Activated gamma-delta T cell treated with Interleukin-2 at 50 U/mL for 16 hours (primary cell): Measurements from ENCODE around the gene BORCS8.
"Not testable (repeated sequence)": the region's sequence is repeated elsewhere in the genome, so short reads cannot be mapped to it uniquely, and the experiment has no call there.

Experiments used
- DNase-seq: peaks from one replicate; pipeline ENCODE4 v3.0.0-alpha.2; 2020

BORCS8 gene

DNA sequence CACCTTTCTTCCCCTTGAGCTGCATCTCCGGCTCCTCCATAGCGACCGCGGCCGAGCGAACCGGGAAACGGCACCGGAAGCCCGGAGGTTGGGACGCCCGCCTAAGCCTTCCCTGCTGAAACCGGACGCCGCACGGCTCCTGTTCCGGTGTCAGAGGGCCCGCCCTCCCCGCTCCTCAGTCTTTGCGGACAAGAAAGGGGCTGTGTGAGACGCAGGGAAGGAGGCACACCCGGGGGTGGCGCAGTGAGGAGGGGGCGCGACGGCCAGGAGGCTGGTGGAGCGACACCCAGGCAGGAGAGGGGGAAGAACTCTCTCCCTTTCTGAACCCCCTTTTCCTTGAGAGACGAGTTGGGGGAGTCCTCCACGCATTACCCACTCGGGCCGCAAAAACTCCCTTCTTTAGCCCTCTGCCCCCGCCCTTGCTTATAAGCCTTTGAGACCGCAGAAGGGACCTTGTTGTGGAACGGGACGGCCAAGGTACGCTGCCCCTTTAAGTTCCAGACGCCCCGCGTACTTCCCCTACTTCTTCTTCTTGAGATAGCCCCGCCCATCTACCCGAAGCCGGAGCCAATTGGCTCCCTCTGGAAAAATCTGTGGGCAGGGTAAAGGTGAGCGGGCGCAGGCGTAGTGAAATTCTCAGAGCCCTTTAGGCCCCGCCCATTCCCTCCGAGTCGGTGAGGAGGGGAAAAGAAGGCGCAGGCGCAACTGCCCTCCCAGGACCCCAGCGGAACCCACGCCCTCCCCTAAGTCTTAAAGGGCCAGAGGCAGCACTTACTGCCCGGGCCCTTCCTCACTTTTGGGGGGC is at the start of gene BORCS8, which contains the start of gene RFXANK:
BORCS8 (minus strand) TSS at position 75 of the 805 bp plus-strand sequence; CDS start at position 40, 35 bp downstream.
RFXANK (plus strand) TSS at position 181 of the 805 bp plus-strand sequence. CDS start 1,689 bp downstream, outside the sequence.
- DNase-seq, result peak; percentile 98

DNA sequence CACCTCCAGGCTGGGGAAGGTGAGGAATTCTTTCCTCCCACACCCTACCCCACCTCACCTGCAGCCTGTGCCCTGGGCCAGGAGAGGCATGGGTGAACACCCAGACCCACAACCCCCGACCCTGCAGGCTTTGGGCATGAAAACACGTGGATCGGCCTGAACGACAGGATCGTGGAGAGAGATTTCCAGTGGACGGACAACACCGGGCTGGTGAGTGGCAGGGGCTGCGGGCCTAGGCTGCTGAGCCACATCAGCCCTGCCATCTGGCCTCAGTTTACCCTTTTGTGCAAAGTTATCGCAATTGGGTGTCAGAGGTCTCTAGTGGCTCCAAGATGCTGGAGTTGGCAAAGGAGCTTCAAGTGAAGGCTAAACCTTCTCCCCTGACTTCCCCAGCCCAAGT is 48.5 kb upstream of the BORCS8 start:
- DNase-seq, result no peak

DNA sequence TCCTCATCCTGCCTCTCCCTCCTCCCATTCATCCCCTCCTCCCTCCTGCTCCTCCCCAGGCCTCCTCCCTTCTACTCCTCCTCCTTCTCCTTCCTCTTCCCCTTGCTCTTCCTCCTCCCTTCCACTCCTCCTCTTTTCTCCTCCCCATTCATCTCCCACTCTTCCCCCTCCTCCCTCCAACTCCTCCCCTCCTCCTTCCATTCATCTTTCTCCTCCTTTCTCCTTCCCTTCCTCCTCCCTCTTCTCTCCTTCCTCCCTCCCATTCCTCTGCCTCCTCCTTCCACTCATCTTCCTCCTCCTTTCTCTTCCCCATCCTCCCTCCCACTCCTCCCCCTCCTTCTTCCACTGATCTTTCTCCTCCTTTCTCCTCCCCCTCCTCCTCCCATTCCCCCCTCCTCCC is 47.7 kb upstream of the BORCS8 start:
- DNase-seq, result no peak

DNA sequence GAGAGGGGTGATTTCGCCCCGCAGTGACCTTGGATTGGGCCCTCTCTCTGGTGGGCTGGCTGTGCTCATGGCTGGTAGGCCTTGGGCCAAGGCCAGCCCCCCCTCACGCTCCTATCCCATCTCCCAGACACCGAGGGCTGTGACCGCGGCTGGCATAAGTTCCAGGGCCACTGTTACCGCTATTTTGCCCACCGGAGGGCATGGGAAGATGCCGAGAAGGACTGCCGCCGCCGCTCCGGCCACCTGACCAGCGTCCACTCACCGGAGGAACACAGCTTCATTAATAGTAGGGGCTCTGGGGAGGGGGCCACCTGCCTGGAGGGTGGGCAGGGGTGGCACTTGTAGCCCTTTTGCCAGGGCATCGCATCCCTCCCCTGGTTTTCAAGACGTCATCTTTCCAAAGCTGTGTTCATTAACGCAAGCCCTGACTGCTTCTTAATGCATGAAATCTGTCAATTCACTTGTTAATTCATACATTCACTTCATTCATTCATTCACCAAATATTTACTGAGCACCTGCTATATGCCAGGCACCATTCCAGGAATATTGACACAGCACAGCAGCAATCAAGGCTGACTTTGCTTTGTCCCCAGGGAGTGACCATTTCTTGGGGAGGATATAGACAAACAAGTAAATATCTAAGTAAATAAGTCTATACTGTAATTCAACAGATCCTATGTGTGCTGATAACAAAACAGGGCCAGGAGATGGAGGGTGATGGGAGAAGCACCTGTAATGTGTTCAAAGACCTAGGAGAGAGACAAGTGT is 46.4 kb upstream of the BORCS8 start:
- DNase-seq, result no peak

DNA sequence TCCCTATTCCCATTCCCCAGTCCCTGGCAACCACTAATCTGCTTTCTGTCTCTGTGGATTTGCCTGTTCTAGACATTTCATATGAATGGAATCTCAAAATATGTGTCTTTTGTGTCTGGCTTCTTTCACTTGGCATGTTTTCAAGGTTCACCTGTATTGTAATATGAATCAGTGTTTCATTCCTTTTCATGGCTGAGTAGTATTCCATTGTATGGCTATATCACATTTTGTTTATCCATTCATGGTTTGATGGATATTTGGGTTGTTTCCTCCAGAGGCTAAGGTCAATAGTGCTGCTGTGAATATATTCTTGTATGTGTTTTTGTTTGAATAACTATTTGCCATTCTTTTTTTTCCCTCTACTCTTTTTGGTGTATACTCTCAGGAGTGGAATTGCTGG is 44.2 kb upstream of the BORCS8 start:
- DNase-seq, result no peak

DNA sequence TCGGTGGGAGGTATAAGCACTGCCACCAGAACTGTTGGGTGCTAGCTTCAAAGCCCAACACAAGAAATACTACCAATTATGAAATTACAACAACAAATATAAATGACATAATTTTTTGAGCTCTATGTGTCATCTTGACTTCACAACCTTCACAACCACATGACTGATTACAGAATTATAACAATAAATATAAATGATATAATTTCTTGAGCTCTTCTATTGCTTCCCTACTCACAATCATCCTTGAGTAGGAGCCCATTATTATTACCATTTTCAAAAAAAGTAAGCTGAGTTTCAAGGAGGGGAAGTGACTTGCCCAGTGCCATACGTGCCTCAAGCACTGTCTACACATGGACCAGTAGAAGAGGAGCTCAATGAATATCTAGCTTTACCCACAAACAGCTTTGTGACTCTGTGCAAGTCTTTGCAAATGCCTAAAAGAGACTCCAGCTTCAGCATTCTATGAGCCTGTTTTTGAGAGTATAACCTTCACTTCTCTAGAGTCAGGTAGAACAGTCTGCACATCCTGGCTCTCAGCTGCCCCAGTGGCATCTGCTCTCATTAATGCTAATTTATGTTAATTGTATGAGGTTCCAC is 42.4 kb upstream of the BORCS8 start:
- DNase-seq, result no peak

DNA sequence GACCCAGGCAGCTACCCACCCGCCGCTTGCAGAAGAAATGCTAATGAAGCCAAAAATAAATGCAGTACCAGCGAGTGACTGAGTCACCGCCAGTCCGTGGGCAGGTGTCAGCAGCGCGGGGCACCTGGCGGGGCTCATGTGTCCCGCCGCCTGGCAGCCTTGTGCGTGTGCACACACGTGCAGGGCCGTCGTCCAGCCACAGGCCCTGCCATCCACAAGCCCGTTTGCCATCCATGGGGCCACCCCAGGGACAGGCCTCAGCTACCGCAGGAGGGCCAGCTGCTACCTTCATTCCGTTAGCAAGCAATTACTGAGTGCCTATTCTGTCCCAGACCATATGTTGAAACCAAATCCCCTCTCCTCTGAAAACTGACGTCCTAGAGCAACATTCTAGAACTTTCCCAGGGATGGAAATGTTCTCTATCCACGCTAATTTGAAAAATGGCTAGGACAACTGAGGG is 40.3 kb upstream of the BORCS8 start:
- no peak for DNase-seq

DNA sequence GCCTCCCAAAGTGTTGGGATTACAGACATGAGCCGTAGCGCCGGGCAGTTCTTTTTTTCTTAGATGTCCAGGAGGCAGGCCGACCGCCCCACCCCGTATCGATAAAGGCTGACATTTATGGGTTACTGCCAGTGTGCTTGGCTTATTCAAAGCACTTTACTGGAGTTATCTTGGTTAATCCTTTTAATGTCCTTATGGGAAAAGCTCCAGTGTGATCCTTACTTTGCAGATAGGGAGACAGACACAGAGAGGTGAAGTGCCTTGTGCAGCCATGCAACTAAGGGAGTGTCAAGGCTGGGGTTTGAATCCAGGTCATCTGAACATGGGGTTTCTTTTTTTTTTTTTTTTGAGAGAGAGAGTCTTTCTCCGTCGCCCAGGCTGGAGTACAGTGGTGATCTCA is 39.0 kb upstream of the BORCS8 start:
- no peak for DNase-seq

DNA sequence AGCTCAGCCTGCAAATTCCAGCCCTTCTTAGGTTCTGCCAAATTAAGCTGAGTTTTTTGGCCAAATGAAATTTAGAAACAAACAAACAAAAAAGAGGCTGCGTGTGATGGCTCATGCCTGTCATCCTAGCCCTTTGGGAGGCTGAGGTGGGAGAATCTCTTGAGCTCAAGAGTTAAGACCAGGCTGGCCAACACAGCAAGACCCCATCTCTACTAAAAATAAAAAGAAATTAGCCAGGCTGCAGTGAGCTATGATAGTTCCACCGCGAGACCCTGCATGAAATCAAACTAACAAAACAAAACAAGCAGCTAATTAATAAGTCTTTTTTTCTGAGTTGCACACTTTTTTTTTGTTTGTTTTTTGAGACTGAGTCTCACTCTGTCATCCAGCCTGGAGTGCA is 37.7 kb upstream of the BORCS8 start:
- no peak for DNase-seq

DNA sequence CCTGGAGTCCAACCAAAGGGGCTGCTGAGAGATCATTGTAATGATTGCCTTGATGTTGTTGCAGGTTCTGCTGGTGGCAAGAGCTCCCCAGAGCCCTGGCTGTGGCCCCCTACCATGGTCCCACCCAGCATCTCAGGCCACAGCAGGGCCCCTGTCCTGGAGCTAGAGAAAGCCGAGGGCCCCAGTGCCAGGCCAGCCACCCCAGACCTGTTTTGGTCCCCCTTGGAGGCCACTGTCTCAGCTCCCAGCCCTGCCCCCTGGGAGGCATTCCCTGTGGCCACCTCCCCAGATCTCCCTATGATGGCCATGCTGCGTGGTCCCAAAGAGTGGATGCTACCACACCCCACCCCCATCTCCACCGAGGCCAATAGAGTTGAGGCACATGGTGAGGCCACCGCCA is 35.3 kb upstream of the BORCS8 start:
- no peak for DNase-seq

DNA sequence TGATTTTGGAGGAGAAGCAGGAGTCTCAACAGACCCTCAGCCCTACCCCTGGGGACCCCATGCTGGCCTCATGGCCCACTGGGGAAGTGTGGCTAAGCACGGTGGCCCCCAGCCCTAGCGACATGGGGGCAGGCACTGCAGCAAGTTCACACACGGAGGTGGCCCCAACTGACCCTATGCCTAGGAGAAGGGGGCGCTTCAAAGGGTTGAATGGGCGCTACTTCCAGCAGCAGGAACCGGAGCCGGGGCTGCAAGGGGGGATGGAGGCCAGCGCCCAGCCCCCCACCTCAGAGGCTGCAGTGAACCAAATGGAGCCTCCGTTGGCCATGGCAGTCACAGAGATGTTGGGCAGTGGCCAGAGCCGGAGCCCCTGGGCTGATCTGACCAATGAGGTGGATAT is 34.7 kb upstream of the BORCS8 start:
- no peak for DNase-seq

DNA sequence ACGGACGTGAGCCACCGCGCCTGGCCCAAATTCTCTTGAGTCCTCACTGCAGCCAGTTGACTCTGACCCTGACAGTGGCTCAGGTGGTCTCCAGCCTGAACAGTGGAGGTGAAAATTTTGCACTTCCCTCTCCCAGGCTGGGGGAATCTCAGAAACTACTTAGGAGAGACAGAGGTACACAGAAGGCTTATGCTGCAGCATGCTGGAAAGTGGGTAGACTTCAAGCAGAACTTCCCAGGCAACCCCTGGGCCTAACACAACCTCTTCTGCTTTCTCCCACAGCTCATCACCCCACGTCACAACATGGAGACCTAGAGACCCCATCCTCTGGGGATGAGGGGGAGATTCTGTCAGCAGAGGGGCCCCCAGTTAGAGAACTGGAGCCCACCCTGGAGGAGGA is 34.3 kb upstream of the BORCS8 start:
- DNase-seq, result no peak

DNA sequence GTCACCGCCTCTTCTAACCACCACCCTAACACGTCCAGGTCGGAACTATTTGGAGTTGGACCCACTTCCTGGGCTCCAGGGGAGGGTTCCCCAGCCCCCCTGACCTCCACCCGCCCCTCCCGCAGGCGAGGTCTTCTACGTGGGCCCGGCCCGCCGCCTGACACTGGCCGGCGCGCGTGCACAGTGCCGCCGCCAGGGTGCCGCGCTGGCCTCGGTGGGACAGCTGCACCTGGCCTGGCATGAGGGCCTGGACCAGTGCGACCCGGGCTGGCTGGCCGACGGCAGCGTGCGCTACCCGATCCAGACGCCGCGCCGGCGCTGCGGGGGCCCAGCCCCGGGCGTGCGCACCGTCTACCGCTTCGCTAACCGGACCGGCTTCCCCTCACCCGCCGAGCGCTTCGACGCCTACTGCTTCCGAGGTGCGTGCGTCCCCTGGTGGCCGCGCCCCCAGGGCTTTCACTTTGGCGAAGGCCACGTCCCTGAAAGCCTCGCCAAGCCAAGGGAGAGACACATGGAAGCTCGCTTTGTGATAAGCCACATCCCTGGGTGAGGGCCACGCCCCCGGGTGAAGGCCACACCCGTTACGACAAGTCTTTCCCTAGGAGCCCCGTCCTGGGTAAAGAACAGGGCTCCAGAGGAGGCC is 33.0 kb upstream of the BORCS8 start:
- peak; percentile 71 for DNase-seq

DNA sequence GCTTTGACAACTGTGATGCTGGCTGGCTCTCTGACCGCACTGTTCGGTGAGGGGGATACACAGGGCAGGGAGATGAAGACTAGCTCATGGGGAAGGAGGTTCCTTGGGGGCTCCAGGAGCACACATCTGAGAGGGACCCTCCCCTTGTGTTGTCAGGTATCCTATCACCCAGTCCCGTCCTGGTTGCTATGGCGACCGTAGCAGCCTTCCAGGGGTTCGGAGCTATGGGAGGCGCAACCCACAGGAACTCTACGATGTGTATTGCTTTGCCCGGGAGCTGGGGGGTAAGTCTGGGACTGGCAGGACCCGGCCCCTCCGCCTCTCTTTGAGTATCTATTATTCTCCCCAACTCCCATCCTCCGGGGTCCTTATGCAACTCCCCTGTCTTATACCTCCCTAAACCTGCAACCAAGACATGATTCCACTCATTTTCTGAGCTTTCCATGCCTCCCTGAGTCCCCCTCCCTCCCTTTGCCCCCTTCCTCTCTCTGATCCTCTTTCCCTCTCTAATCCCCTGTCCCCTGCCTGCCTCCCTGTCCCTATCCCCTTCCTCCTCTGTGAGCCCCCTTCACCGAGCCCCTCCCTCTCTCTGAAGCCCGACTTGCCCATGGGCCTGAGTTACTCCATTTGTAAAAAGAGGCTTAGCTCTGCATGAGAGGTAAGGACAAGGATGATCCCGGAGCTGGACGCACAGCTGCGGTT is 32.3 kb upstream of the BORCS8 start:
- DNase-seq, result no peak

DNA sequence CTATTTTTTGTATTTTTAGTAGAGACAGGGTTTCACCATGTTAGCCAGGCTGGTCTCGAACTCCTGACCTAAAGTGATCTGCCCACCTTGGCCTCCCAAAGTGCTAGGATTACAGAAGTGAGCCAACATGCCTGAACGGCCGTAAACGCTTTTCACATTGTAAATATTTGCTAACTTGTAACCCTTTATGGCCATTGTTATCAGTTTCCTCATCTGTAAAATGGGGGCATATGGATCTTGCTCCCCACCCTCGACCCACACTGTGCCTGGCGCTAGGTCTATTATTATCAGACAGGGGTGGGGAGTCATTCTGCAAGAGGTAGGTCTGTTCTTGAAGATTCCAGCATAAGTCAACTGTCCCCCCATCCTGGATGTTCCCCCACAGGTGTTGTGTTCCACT is 31.7 kb upstream of the BORCS8 start:
- no peak for DNase-seq

DNA sequence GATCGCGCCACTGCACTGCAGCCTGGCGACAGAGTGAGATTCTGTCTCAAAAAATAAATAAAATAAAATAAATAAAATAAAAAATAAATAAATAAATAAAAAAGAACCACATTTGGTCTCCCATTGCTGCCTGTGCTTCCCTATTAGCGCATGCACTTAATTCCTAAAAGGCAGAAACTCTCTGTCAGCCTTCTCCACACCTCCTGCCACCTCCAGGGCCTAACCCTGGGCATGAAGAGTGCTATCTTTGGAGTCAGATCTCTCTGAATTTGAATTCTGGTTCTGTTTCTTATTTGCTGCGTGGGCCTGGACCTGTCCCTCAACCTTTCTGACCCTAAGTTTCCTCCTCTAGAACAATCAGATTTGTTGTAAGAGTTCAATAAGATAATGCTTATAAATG is 31.1 kb upstream of the BORCS8 start:
- DNase-seq, result no peak

DNA sequence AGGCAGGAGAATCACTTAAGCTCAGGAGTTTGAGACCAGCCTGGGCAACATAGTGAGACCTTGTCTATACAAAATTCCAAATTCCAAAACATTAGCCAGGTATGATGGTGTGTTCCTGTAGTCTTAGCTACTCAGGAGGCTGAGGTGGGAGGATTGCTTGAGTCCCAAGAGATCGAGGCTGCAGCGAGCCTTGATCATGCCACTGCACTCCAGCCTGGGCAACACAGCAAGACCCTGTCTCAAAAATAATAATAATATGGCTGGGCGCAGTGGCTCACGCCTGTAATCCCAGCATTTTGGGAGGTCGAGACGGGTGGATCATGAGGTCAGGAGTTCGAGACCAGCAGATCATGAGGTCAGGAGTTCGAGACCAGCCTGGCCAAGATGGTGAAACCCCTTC is 29.0 kb upstream of the BORCS8 start:
- DNase-seq, result not testable (repeated sequence)

DNA sequence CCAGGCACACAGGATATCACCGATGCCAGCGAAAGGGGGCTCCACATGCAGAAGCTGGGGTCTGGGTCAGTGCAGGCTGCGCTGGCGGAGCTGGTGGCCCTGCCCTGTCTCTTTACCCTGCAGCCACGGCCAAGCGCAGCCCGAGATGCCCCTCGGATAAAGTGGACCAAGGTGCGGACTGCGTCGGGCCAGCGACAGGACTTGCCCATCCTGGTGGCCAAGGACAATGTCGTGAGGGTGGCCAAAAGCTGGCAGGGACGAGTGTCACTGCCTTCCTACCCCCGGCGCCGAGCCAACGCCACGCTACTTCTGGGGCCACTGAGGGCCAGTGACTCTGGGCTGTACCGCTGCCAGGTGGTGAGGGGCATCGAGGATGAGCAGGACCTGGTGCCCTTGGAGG is 27.0 kb upstream of the BORCS8 start:
- DNase-seq, result no peak

DNA sequence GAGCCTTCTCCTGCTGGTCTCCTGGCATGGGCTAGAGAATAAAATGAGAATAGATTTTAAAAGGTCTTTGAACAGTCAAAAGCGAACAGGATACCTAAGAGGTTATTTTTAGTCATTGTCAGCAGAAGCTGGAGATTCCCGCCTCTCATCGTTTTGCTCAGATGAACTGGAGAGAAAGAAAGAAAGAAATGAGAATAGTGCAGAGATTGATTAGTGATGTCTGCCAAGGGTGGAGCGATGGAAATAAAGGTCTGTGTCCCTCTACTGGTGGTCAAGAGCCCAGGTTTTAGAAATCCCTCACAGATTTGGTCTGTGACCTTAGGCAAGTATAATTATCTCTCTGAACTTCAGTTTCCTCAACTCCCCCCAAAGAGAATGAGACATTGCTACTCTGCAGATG is 25.1 kb upstream of the BORCS8 start:
- no peak for DNase-seq

DNA sequence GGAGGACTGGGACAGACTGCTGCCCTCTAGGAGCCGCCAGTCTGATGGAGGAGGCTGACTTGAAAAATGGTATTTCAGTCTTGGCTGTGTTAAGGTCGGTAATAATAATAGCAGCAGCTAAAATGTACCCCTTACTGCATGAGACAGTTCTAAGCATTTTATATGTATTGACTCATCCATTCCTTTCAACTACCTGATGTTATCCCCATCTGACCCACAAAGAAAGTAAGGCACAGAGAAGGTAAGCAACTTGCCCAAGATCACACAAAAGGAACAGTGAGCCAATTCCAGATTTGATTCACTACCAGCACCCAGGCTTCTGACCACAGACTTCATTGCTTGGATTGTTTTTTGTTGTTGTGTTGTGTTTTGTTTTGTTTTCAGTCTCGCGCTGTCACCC is 23.8 kb upstream of the BORCS8 start:
- no peak for DNase-seq

DNA sequence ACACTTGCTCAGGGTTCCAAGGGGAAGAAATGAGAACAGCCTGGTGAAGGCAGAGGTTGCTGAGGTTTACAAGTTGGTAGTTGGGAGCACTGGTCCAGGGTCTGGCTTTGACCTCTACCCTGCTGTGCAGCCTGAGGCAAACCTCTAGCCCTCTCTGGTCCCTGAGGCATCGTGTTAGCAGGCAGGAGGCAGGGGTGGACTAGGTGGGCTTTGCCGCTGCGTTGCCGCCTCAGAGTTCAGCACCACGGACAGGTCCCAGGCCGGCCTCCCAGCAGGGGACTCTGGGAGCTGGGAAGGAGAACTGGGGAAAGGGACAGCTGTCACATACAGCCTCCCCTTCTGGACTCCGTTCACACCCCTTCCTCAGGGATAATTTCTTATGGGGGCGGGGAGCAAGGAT is 22.9 kb upstream of the BORCS8 start:
- DNase-seq, result no peak

DNA sequence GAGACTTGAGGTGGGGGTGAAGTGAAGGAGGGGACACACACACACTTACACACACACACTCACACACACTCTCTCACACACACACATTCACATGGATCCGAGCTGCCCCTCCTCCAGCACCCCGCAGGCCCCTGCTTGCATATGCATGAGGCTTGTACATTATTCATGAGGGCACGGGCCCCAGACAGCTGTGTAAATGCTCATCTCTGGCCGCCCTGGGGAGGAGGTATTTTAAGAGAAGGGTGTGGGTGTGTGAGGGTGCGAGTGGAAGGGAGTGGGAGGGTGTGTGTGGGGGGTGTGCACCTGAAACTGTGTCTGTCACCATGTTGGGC is 22.2 kb upstream of the BORCS8 start:
- DNase-seq, result no peak
